ENCODE data around the gene LGALS9.

- TF ChIP-seq ZBTB21 (tag by site-specific recombination; IDR thresholded peaks at IDR 0.05) (no peak), ZNF274 (IDR thresholded peaks at IDR 0.05; ENCODE audit: low read length) (no peak), ZNF274 (tag by site-specific recombination; IDR thresholded peaks at IDR 0.05; ENCODE audit: borderline replicate concordance) (no peak), ZNF561 (tag by site-specific recombination; IDR thresholded peaks at IDR 0.05; ENCODE audit: borderline replicate concordance) (no peak), ZNF513 (tag by site-specific recombination; IDR thresholded peaks at IDR 0.05) (no peak), ZNF292 (tag by site-specific recombination; IDR thresholded peaks at IDR 0.05; ENCODE audit: borderline replicate concordance, low read depth) (no peak), CTCF (tag by site-specific recombination; IDR thresholded peaks at IDR 0.05) (no peak; the same call in 1 of the 2 replicates), ZBTB7A (tag by site-specific recombination; IDR thresholded peaks at IDR 0.05; ENCODE audit: low read depth) (no peak), ZNF248 (tag by site-specific recombination; IDR thresholded peaks at IDR 0.05) (no peak)
Measured at GRCh38 chr17:27609611-27610303, 21.2 kb upstream of the LGALS9 start.

Data from HEK293 (cell line).